HepG2 (cell line): Measurements from ENCODE around the gene GSAP. TPM values are rescaled to one million over a fixed set of nuclear protein-coding genes. Genes with fewer than 3 reads are reported as not detected.
A peak's percentile ranks its signal among the peaks of the same experiment; 100 is the strongest.

ENCODE experiments used
- IKZF1 ChIP-seq: fragments of 450-650 bp; IDR thresholded peaks from 2 replicates; pipeline ENCODE4 v1.7.1; 2016
- KLF16 ChIP-seq, 2 experiments: sonication (generic) in 1 of 2; formaldehyde crosslinking in 1 of 2; IDR thresholded peaks; 2 replicates each; pipeline versions ENCODE4 v1.6.1 to v1.8.0; 2016 to 2023; ENCODE audit warnings: missing genetic modification reagents in 2 of 2, missing compliant biosample characterization in 1 of 2
- PAX8 ChIP-seq: sonication (generic); formaldehyde crosslinking; IDR thresholded peaks from 2 replicates; pipeline ENCODE4 v1.8.0; 2022; ENCODE audit warnings: mild to moderate bottlenecking, missing genetic modification reagents, borderline replicate concordance
- SIN3B ChIP-seq: fragments of 150-350 bp; IDR thresholded peaks from 2 replicates; pipeline ENCODE4 v1.6.1; 2014; ENCODE audit warnings: low read length
- SKI ChIP-seq: fragments of 450-650 bp; IDR thresholded peaks from one replicate; pipeline ENCODE4 v1.6.1; 2018; ENCODE audit warnings: mild to moderate bottlenecking; ENCODE audit not compliant: partially characterized antibody
- SMYD3 ChIP-seq: sonication (generic); formaldehyde crosslinking; IDR thresholded peaks from 2 replicates; pipeline ENCODE4 v1.8.1; 2023; ENCODE audit warnings: mild to moderate bottlenecking, missing genetic modification reagents
- TGIF2 ChIP-seq: IDR thresholded peaks from 2 replicates; pipeline ENCODE4 v1.6.1; 2016; ENCODE audit warnings: control low read depth, missing compliant biosample characterization
- U2AF1 ChIP-seq: fragments of 200-400 bp; formaldehyde crosslinking; optimal IDR thresholded peaks from 2 replicates; pipeline ENCODE3; 2017; ENCODE audit warnings: mild to moderate bottlenecking, low read depth, low read length
- XBP1 ChIP-seq: sonication (generic); formaldehyde crosslinking; IDR thresholded peaks from 2 replicates; pipeline ENCODE4 v1.5.0; 2020; ENCODE audit warnings: missing genetic modification reagents
- ZBTB38 ChIP-seq: sonication (generic); formaldehyde crosslinking; IDR thresholded peaks from 2 replicates; pipeline ENCODE4 v1.5.1; 2020; ENCODE audit warnings: mild to moderate bottlenecking, missing genetic modification reagents
- ZNF34 ChIP-seq: sonication (generic); formaldehyde crosslinking; IDR thresholded peaks from 2 replicates; pipeline ENCODE4 v1.4.0; 2020; ENCODE audit warnings: mild to moderate bottlenecking, missing genetic modification reagents, borderline replicate concordance
- ZNF343 ChIP-seq: sonication (generic); formaldehyde crosslinking; IDR thresholded peaks from 2 replicates; pipeline ENCODE4 v1.4.0; 2020; ENCODE audit warnings: mild to moderate bottlenecking, missing genetic modification reagents
- ZNF549 ChIP-seq: sonication (generic); formaldehyde crosslinking; IDR thresholded peaks from 2 replicates; pipeline ENCODE4 v1.5.0; 2020; ENCODE audit warnings: missing genetic modification reagents
- ZNF580 ChIP-seq: IDR thresholded peaks from 2 replicates; pipeline ENCODE4 v1.6.1; 2016; ENCODE audit warnings: low read depth, borderline replicate concordance
- ZNF589 ChIP-seq: sonication (generic); formaldehyde crosslinking; conservative IDR thresholded peaks from 2 replicates; pipeline ENCODE4 v1.8.0; 2022; ENCODE audit warnings: mild to moderate bottlenecking, moderate library complexity, missing genetic modification reagents
- ZNF609 ChIP-seq: sonication (generic); formaldehyde crosslinking; IDR thresholded peaks from 2 replicates; pipeline ENCODE4 v1.4.0; 2020; ENCODE audit warnings: mild to moderate bottlenecking, missing genetic modification reagents, borderline replicate concordance
- ZNF775 ChIP-seq: sonication (generic); formaldehyde crosslinking; IDR thresholded peaks from 2 replicates; pipeline ENCODE4 v1.4.0; 2020; ENCODE audit warnings: missing genetic modification reagents, mild to moderate bottlenecking, moderate library complexity, borderline replicate concordance
- polyA plus RNA-seq, 8 experiments: library from polyadenylated mRNA; depleted of rRNA in 3 of 8; stranded (reverse) in 7 of 8; unstranded in 1 of 8; fragments of >200 nt; fragmentation: Illumina TruSeq in 4 of 8; extraction: Trizol in 4 of 8; gene quantifications; 2 replicates each; pipeline versions ENCODE4 v1.2.1 to v1.2.3, GENCODE V29; 2011 to 2016; ENCODE audit warnings: low read depth in 4 of 8, missing spikeins in 1 of 8, mixed read lengths in 1 of 8; ENCODE audit not compliant: insufficient read depth in 1 of 8
- total RNA-seq, 5 experiments: library from RNA; depleted of rRNA; stranded (reverse); fragments of >200 nt; fragmentation: Illumina TruSeq; extraction: Trizol; gene quantifications; 2 replicates each; pipeline ENCODE4 v1.2.3, GENCODE V29; 2016; ENCODE audit warnings: low read depth in 1 of 5
- TF ChIP-seq, protein P1 (sequence below): sonication (generic); formaldehyde crosslinking; conservative IDR thresholded peaks from 2 replicates; pipeline ENCODE4 v1.4.0; 2020; ENCODE audit warnings: missing genetic modification reagents
- TF ChIP-seq, protein P2 (sequence below): IDR thresholded peaks from 2 replicates; pipeline ENCODE4 v1.6.1; 2016; ENCODE audit warnings: low read depth, control low read depth

GSAP gene
- total and polyA plus RNA-seq, 2 of the 13 experiments (the other 11 are each of a cell fraction or from before 2014, with no cell fraction given): 34.6 to 40.6 TPM

- TF ChIP-seq, protein P1, sequence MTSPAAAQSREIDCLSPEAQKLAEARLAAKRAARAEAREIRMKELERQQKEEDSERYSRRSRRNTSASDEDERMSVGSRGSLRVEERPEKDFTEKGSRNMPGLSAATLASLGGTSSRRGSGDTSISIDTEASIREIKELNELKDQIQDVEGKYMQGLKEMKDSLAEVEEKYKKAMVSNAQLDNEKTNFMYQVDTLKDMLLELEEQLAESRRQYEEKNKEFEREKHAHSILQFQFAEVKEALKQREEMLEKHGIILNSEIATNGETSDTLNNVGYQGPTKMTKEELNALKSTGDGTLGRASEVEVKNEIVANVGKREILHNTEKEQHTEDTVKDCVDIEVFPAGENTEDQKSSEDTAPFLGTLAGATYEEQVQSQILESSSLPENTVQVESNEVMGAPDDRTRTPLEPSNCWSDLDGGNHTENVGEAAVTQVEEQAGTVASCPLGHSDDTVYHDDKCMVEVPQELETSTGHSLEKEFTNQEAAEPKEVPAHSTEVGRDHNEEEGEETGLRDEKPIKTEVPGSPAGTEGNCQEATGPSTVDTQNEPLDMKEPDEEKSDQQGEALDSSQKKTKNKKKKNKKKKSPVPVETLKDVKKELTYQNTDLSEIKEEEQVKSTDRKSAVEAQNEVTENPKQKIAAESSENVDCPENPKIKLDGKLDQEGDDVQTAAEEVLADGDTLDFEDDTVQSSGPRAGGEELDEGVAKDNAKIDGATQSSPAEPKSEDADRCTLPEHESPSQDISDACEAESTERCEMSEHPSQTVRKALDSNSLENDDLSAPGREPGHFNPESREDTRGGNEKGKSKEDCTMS (CRISPR knock-in tag): no peak
- TF ChIP-seq ZNF343 (CRISPR knock-in tag) (no peak; the same call in 1 of the 2 replicates), ZNF609 (CRISPR knock-in tag) (no peak; the same call in 1 of the 2 replicates), KLF16 (CRISPR knock-in tag; IDR thresholded peaks at IDR 0.05) (peak in 1 of 2 experiments; percentile 17; a peak in 1 of 4 replicates), ZNF775 (no peak), ZBTB38 (CRISPR knock-in tag) (peak; percentile 28; the same call in 1 of the 2 replicates), SMYD3 (CRISPR knock-in tag) (peak; percentile 42; the same call in 1 of the 2 replicates), PAX8 (CRISPR knock-in tag) (no peak; the same call in 1 of the 2 replicates), TGIF2 (CRISPR knock-in tag) (no peak), SIN3B (no peak), XBP1 (CRISPR knock-in tag) (no peak), ZNF580 (CRISPR knock-in tag) (peak; percentile 65; the same call in 1 of the 2 replicates), ZNF34 (CRISPR knock-in tag) (no peak), ZNF549 (CRISPR knock-in tag) (no peak), ZNF589 (CRISPR knock-in tag) (peak; percentile 53; the same call in 1 of the 2 replicates), IKZF1 (no peak), U2AF1 (no peak), SKI (no peak)
- TF ChIP-seq, protein P2, sequence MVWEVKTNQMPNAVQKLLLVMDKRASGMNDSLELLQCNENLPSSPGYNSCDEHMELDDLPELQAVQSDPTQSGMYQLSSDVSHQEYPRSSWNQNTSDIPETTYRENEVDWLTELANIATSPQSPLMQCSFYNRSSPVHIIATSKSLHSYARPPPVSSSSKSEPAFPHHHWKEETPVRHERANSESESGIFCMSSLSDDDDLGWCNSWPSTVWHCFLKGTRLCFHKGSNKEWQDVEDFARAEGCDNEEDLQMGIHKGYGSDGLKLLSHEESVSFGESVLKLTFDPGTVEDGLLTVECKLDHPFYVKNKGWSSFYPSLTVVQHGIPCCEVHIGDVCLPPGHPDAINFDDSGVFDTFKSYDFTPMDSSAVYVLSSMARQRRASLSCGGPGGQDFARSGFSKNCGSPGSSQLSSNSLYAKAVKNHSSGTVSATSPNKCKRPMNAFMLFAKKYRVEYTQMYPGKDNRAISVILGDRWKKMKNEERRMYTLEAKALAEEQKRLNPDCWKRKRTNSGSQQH (CRISPR knock-in tag): peak; percentile 36; the same call in 1 of the 2 replicates
These were observed at the start of gene GSAP (continued) for GRCh38 chr7:77415823-77416620.
